ENCODE results near the gene AKT2.

The AKT2 gene

GRCh38 chr19:40190891-40191835 lies 94.0 kb downstream of the AKT2 start, which contains the start of gene MAP3K10:
Gene MAP3K10 (plus strand): TSS chr19:40191426. CDS start chr19:40192032, 606 bp downstream.
- DNase-seq (ENCODE audit: low read depth in 2 of 2): peak; percentile 50 to 57

GRCh38 chr19:40184273-40184672 lies 100.9 kb downstream of the AKT2 start:
- DNase-seq (ENCODE audit: low read depth in 2 of 2): no peak
